ENCODE data around the gene FOXC1.

GRCh38 chr6:1594445-1595200 lies 15.1 kb upstream of the FOXC1 start:
- TF ChIP-seq CTCF (IDR thresholded peaks at IDR 0.05; ENCODE audit: insufficient read depth, low read depth, low read length) (no peak), EZH2 (IDR thresholded peaks at IDR 0.05; ENCODE audit: insufficient read depth, low read length) (no peak)
